Keratinocyte (primary cell): ENCODE measurements around the gene SOX18. TPM values are rescaled to one million over a fixed set of nuclear protein-coding genes. Genes with fewer than 3 reads are reported as not detected.

Experiments
- DNase-seq: peaks from one replicate; pipeline ENCODE4 v3.0.0-alpha.2; 2011; ENCODE audit warnings: low read depth, missing footprints, low spot score
- FAIRE-seq: peaks from 2 replicates; lab custom pipeline; 2011; peaks lifted over from hg19 to GRCh38; lab: Jason Lieb, UNC
- H2AFZ ChIP-seq: 2 replicates; pipeline ENCODE4 v1.6.0; 2012; ENCODE audit warnings: low read length, control low read depth, inconsistent platforms; ENCODE audit not compliant: control insufficient read depth
- H3K27ac ChIP-seq: 2 replicates; pipeline ENCODE4 v1.5.1; 2011; ENCODE audit warnings: low read length; ENCODE audit not compliant: control insufficient read depth, insufficient read depth
- H3K27me3 ChIP-seq: 3 replicates; pipeline ENCODE4 v1.6.0; 2011; ENCODE audit warnings: low read length; ENCODE audit not compliant: control insufficient read depth, insufficient read depth; ENCODE audit errors: extremely low read depth
- H3K36me3 ChIP-seq, 2 experiments: 2 replicates in 1 of 2; 3 replicates in 1 of 2; pipeline ENCODE4 v1.5.1; 2011; ENCODE audit warnings: low read length in 2 of 2, mild to moderate bottlenecking in 1 of 2; ENCODE audit not compliant: control insufficient read depth in 2 of 2, insufficient read depth in 2 of 2; ENCODE audit errors: extremely low read depth in 1 of 2
- H3K4me1 ChIP-seq: 3 replicates; pipeline ENCODE4 v1.5.1; 2011; ENCODE audit warnings: low read length; ENCODE audit not compliant: control insufficient read depth, insufficient read depth; ENCODE audit errors: extremely low read depth
- H3K4me2 ChIP-seq: 3 replicates; pipeline ENCODE4 v1.6.0; 2011; ENCODE audit warnings: low read depth, low read length; ENCODE audit not compliant: control insufficient read depth, insufficient read depth; ENCODE audit errors: extremely low read depth
- H3K4me3 ChIP-seq, 3 experiments: fragments of 200-600 bp in 1 of 3; sonication (generic) in 1 of 3; 2 replicates in 2 of 3; 3 replicates in 1 of 3; pipeline ENCODE4 v1.5.1; 2011 to 2016; ENCODE audit warnings: low read length in 3 of 3, mild to moderate bottlenecking in 3 of 3, control low read depth in 2 of 3, inconsistent platforms in 1 of 3, low read depth in 1 of 3, mixed read lengths in 1 of 3, mixed run types in 1 of 3, moderate library complexity in 1 of 3; ENCODE audit not compliant: control insufficient read depth in 2 of 3, insufficient read depth in 2 of 3; ENCODE audit errors: extremely low read depth in 1 of 3
- H3K79me2 ChIP-seq: 2 replicates; pipeline ENCODE4 v1.6.0; 2012; ENCODE audit warnings: low read length; ENCODE audit not compliant: control insufficient read depth, insufficient read depth
- H3K9ac ChIP-seq: 3 replicates; pipeline ENCODE4 v1.6.0; 2011; ENCODE audit warnings: low read length; ENCODE audit not compliant: control insufficient read depth, insufficient read depth; ENCODE audit errors: extremely low read depth
- H3K9me1 ChIP-seq: 3 replicates; pipeline ENCODE4 v1.6.0; 2011; ENCODE audit warnings: low read length; ENCODE audit not compliant: control insufficient read depth, insufficient read depth; ENCODE audit errors: extremely low read depth
- H3K9me3 ChIP-seq: 2 replicates; pipeline ENCODE4 v1.5.1; 2012; ENCODE audit warnings: low read depth, low read length; ENCODE audit not compliant: control insufficient read depth
- H4K20me1 ChIP-seq: 3 replicates; pipeline ENCODE4 v1.6.0; 2011; ENCODE audit warnings: low read length; ENCODE audit not compliant: control insufficient read depth, insufficient read depth; ENCODE audit errors: extremely low read depth
- EZH2 ChIP-seq: IDR thresholded peaks from one replicate; pipeline ENCODE4 v1.6.1; 2012; ENCODE audit warnings: inconsistent platforms, mild to moderate bottlenecking, low read length, moderate library complexity
- dilution Hi-C: fragments of 300-500 bp; cut with MboI; formaldehyde crosslinking; loops from one replicate; pipeline ENCODE4 v1.7.0; 2020; ENCODE audit warnings: low sequenced_read_pairs; ENCODE audit not compliant: extremely low pct_ligation_motif_present
- polyA plus RNA-seq, 5 experiments: library from polyadenylated mRNA; depleted of rRNA in 3 of 5; stranded (reverse) in 3 of 5; stranded (forward) in 1 of 5; unstranded in 1 of 5; fragments of >200 nt; gene quantifications; 1 replicate in 1 of 5; 2 replicates in 3 of 5; 3 replicates in 1 of 5; pipeline versions ENCODE4 v1.2.1 to v1.2.3, GENCODE V29; 2011 to 2012; ENCODE audit warnings: missing spikeins in 2 of 5, low read depth in 1 of 5, low replicate concordance in 1 of 5
- TF ChIP-seq, protein P1 (sequence below), 3 experiments: IDR thresholded peaks in 1 of 3; conservative IDR thresholded peaks in 1 of 3; optimal IDR thresholded peaks in 1 of 3; 2 replicates in 2 of 3; 3 replicates in 1 of 3; pipeline versions ENCODE3 to v1.5.1; 2011; ENCODE audit warnings: low read length in 3 of 3, mild to moderate bottlenecking in 3 of 3, moderate library complexity in 2 of 3, control low read depth in 1 of 3, inconsistent platforms in 1 of 3; ENCODE audit not compliant: insufficient read depth in 2 of 3; ENCODE audit errors: extremely low read depth in 1 of 3

Gene SOX18
- polyA plus RNA-seq, 1 donor (not counting 4 experiments of a cell fraction or from before 2014, with no cell fraction given), result not detected

DNA sequence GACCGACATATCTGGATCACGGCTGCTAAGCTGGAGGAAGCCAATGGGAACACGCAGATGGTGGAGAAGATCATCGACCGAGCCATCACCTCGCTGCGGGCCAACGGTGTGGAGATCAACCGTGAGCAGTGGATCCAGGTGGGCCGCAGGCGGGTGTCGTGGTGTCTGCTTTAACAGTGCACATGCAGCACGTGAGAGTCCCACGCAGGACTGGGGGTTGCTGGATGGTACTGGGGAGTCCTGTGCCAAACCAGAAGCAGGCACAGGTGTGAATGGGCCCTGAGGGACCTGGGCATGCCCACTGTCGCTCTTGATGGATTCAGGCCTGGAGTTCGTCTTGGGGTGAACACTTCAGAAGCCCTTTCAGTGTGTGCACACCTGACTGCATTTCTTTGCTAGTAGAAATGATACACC lies 38.1 kb downstream of the SOX18 start:
- no peak for TF ChIP-seq EZH2
- TF ChIP-seq, protein P1, sequence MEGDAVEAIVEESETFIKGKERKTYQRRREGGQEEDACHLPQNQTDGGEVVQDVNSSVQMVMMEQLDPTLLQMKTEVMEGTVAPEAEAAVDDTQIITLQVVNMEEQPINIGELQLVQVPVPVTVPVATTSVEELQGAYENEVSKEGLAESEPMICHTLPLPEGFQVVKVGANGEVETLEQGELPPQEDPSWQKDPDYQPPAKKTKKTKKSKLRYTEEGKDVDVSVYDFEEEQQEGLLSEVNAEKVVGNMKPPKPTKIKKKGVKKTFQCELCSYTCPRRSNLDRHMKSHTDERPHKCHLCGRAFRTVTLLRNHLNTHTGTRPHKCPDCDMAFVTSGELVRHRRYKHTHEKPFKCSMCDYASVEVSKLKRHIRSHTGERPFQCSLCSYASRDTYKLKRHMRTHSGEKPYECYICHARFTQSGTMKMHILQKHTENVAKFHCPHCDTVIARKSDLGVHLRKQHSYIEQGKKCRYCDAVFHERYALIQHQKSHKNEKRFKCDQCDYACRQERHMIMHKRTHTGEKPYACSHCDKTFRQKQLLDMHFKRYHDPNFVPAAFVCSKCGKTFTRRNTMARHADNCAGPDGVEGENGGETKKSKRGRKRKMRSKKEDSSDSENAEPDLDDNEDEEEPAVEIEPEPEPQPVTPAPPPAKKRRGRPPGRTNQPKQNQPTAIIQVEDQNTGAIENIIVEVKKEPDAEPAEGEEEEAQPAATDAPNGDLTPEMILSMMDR (optimal IDR thresholded peaks at IDR 0.05 in 1 of 3, IDR thresholded peaks at IDR 0.05 in 1 of 3, conservative IDR thresholded peaks at IDR 0.05 in 1 of 3; ENCODE audit: extremely low read depth in 1 of 3, insufficient read depth in 2 of 3, low read length in 3 of 3), result no peak
- Histone ChIP-seq H3K4me3 (no peak overlapping the region), H4K20me1 (no peaks in the 10 kb centered on the region), H3K27me3 (no peaks in the 10 kb centered on the region), H3K9ac (no peak overlapping the region), H3K36me3 (peaks cover 22 to 42% of the 10 kb centered on the region in 2 experiments), H3K4me2 (no peak overlapping the region), H3K79me2 (peaks cover 3% of the 10 kb centered on the region), H3K27ac (no peak overlapping the region), H2AFZ (no peak overlapping the region), H3K9me3 (no peaks in the 10 kb centered on the region), H3K9me1 (no peaks in the 10 kb centered on the region), H3K4me1 (peaks cover 9% of the 10 kb centered on the region)
- no peak for DNase-seq
- dilution Hi-C loops, result no loop called here
- FAIRE-seq, result no peak

DNA sequence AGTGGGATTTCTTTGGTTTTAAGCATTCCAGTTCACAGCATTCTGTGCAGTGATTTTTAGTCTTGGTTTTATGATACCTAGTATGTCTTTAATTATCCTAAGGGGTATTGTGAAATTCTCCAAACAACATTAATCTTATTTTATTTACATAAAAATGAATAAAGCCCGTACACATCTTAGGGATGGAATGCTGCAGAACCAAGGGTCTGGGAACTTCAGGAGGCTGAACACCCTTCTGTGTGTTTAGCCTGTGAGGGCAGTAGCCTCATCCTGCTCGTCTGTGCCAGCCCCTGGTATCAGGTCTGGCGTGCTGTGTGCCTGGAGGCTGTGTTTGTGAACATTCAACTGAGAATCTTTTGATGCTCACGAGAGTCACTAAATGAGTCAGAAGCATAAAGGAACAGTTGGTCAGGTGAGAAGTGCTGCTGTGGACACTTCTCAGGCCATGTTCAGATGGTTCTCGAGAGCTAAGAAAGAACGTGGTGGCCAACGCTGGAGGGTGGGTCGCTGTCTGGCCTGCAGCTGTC lies 38.7 kb downstream of the SOX18 start:
- H3K27me3 ChIP-seq, result no peaks in the 10 kb centered on the region
- no peaks in the 10 kb centered on the region for H4K20me1 ChIP-seq
- H3K4me2 ChIP-seq, result no peak overlapping the region
- H3K4me3 ChIP-seq, result no peak overlapping the region
- peaks cover 3% of the 10 kb centered on the region for H3K79me2 ChIP-seq
- H3K27ac ChIP-seq, result no peak overlapping the region
- FAIRE-seq, result no peak
- dilution Hi-C loops, result no loop called here
- H2AFZ ChIP-seq, result no peak overlapping the region
- H3K9me3 ChIP-seq, result no peaks in the 10 kb centered on the region
- H3K9me1 ChIP-seq, result no peaks in the 10 kb centered on the region
- peaks cover 9% of the 10 kb centered on the region for H3K4me1 ChIP-seq
- H3K9ac ChIP-seq, result no peak overlapping the region
- H3K36me3 ChIP-seq, result peaks cover 24 to 42% of the 10 kb centered on the region in 2 experiments
- no peak for DNase-seq
- TF ChIP-seq EZH2, result no peak
- TF ChIP-seq, protein P1 (optimal IDR thresholded peaks at IDR 0.05 in 1 of 3, IDR thresholded peaks at IDR 0.05 in 1 of 3, conservative IDR thresholded peaks at IDR 0.05 in 1 of 3; ENCODE audit: extremely low read depth in 1 of 3, insufficient read depth in 2 of 3, low read length in 3 of 3), result no peak
